ENCODE results near the gene COL23A1. TPM values are rescaled to one million over a fixed set of nuclear protein-coding genes. Genes with fewer than 3 reads are reported as not detected.
"Not testable (repeated sequence)": the region's sequence is repeated elsewhere in the genome, so short reads cannot be mapped to it uniquely, and the experiment has no call there.

Gene COL23A1
- polyA plus RNA-seq, 1 donor (not counting 4 experiments of a cell fraction or from before 2014, with no cell fraction given), result not detected

GRCh38 chr5:178199581-178200434 lies 390.4 kb downstream of the COL23A1 start:
- H4K20me1 ChIP-seq (ENCODE audit: control insufficient read depth, extremely low read depth, insufficient read depth, low read length), result no peaks in the 10 kb centered on the region
- H3K4me2 ChIP-seq (ENCODE audit: control insufficient read depth, extremely low read depth, insufficient read depth, low read depth, low read length), result peak overlapping the region; percentile 47
- no peak overlapping the region for H3K4me3 ChIP-seq (ENCODE audit: control insufficient read depth in 2 of 3, extremely low read depth in 1 of 3, insufficient read depth in 2 of 3, low read depth in 1 of 3, low read length in 3 of 3)
- H3K27me3 ChIP-seq (ENCODE audit: control insufficient read depth, extremely low read depth, insufficient read depth, low read length), result no peaks in the 10 kb centered on the region
- H3K9me3 ChIP-seq (ENCODE audit: control insufficient read depth, low read depth, low read length), result no peaks in the 10 kb centered on the region
- H3K9ac ChIP-seq (ENCODE audit: control insufficient read depth, extremely low read depth, insufficient read depth, low read length), result no peak overlapping the region
- no peak overlapping the region for H2AFZ ChIP-seq (ENCODE audit: control insufficient read depth, low read length)
- no peak overlapping the region for H3K27ac ChIP-seq (ENCODE audit: control insufficient read depth, insufficient read depth, low read length)
- TF ChIP-seq CTCF (optimal IDR thresholded peaks at IDR 0.05 in 1 of 3, IDR thresholded peaks at IDR 0.05 in 1 of 3, conservative IDR thresholded peaks at IDR 0.05 in 1 of 3; ENCODE audit: extremely low read depth in 1 of 3, insufficient read depth in 2 of 3, low read length in 3 of 3) (no peak), EZH2 (IDR thresholded peaks at IDR 0.05; ENCODE audit: low read length) (no peak)
- H3K4me1 ChIP-seq (ENCODE audit: control insufficient read depth, extremely low read depth, insufficient read depth, low read length), result peaks cover 15% of the 10 kb centered on the region
- DNase-seq (ENCODE audit: low read depth, low spot score) (no peak), FAIRE-seq (peak; percentile 51)
- dilution Hi-C loops (cut with MboI; ENCODE audit: extremely low pct_ligation_motif_present, low sequenced_read_pairs), result no loop called here
- peaks cover 7% of the 10 kb centered on the region for H3K79me2 ChIP-seq (ENCODE audit: control insufficient read depth, insufficient read depth, low read length)
- no peaks in the 10 kb centered on the region for H3K36me3 ChIP-seq (ENCODE audit: control insufficient read depth in 2 of 2, extremely low read depth in 1 of 2, insufficient read depth in 2 of 2, low read length in 2 of 2)
- no peaks in the 10 kb centered on the region for H3K9me1 ChIP-seq (ENCODE audit: control insufficient read depth, extremely low read depth, insufficient read depth, low read length)

- no peaks in the 10 kb centered on the region for H3K36me3 ChIP-seq (ENCODE audit: control insufficient read depth in 2 of 2, extremely low read depth in 1 of 2, insufficient read depth in 2 of 2, low read length in 2 of 2)
- H3K4me2 ChIP-seq (ENCODE audit: control insufficient read depth, extremely low read depth, insufficient read depth, low read depth, low read length), result no peak overlapping the region
- H3K4me1 ChIP-seq (ENCODE audit: control insufficient read depth, extremely low read depth, insufficient read depth, low read length), result peaks cover 15% of the 10 kb centered on the region
- H3K4me3 ChIP-seq (ENCODE audit: control insufficient read depth in 2 of 3, extremely low read depth in 1 of 3, insufficient read depth in 2 of 3, low read depth in 1 of 3, low read length in 3 of 3), result no peak overlapping the region
- H4K20me1 ChIP-seq (ENCODE audit: control insufficient read depth, extremely low read depth, insufficient read depth, low read length), result no peaks in the 10 kb centered on the region
- peaks cover 6% of the 10 kb centered on the region for H3K27me3 ChIP-seq (ENCODE audit: control insufficient read depth, extremely low read depth, insufficient read depth, low read length)
- dilution Hi-C loops (cut with MboI; ENCODE audit: extremely low pct_ligation_motif_present, low sequenced_read_pairs), result no loop called here
- H3K79me2 ChIP-seq (ENCODE audit: control insufficient read depth, insufficient read depth, low read length), result no peaks in the 10 kb centered on the region
- FAIRE-seq (no peak), DNase-seq (ENCODE audit: low read depth, low spot score) (no peak)
- no peaks in the 10 kb centered on the region for H3K9me1 ChIP-seq (ENCODE audit: control insufficient read depth, extremely low read depth, insufficient read depth, low read length)
- H3K9me3 ChIP-seq (ENCODE audit: control insufficient read depth, low read depth, low read length), result no peaks in the 10 kb centered on the region
- H3K27ac ChIP-seq (ENCODE audit: control insufficient read depth, insufficient read depth, low read length), result no peak overlapping the region
- H3K9ac ChIP-seq (ENCODE audit: control insufficient read depth, extremely low read depth, insufficient read depth, low read length), result no peak overlapping the region
- no peak overlapping the region for H2AFZ ChIP-seq (ENCODE audit: control insufficient read depth, low read length)
- no peak for TF ChIP-seq EZH2 (IDR thresholded peaks at IDR 0.05; ENCODE audit: low read length)
- no peak for TF ChIP-seq CTCF (optimal IDR thresholded peaks at IDR 0.05 in 1 of 3, IDR thresholded peaks at IDR 0.05 in 1 of 3, conservative IDR thresholded peaks at IDR 0.05 in 1 of 3; ENCODE audit: extremely low read depth in 1 of 3, insufficient read depth in 2 of 3, low read length in 3 of 3)
Measured at GRCh38 chr5:178198706-178199105, 391.5 kb downstream of the COL23A1 start.

- H3K36me3 ChIP-seq (ENCODE audit: control insufficient read depth in 2 of 2, extremely low read depth in 1 of 2, insufficient read depth in 2 of 2, low read length in 2 of 2); H3K9me1 ChIP-seq (ENCODE audit: control insufficient read depth, extremely low read depth, insufficient read depth, low read length); H3K9ac ChIP-seq (ENCODE audit: control insufficient read depth, extremely low read depth, insufficient read depth, low read length); DNase-seq (ENCODE audit: low read depth, low spot score); H3K4me2 ChIP-seq (ENCODE audit: control insufficient read depth, extremely low read depth, insufficient read depth, low read depth, low read length); H3K27ac ChIP-seq (ENCODE audit: control insufficient read depth, insufficient read depth, low read length); FAIRE-seq; H2AFZ ChIP-seq (ENCODE audit: control insufficient read depth, low read length); H3K27me3 ChIP-seq (ENCODE audit: control insufficient read depth, extremely low read depth, insufficient read depth, low read length); H3K9me3 ChIP-seq (ENCODE audit: control insufficient read depth, low read depth, low read length); dilution Hi-C loops (cut with MboI; ENCODE audit: extremely low pct_ligation_motif_present, low sequenced_read_pairs); H4K20me1 ChIP-seq (ENCODE audit: control insufficient read depth, extremely low read depth, insufficient read depth, low read length); H3K79me2 ChIP-seq (ENCODE audit: control insufficient read depth, insufficient read depth, low read length); H3K4me3 ChIP-seq (ENCODE audit: control insufficient read depth in 2 of 3, extremely low read depth in 1 of 3, insufficient read depth in 2 of 3, low read depth in 1 of 3, low read length in 3 of 3): not testable (repeated sequence)
- peaks cover 15% of the 10 kb centered on the region for H3K4me1 ChIP-seq (ENCODE audit: control insufficient read depth, extremely low read depth, insufficient read depth, low read length)
Measured at GRCh38 chr5:178198151-178198550, 392.0 kb downstream of the COL23A1 start.
